ENCODE data around the gene GTF3C4.

GRCh38 chr9:132708239-132708638, 38.0 kb downstream of the GTF3C4 start:
- TF ChIP-seq EZH2 (IDR thresholded peaks at IDR 0.05; ENCODE audit: insufficient read depth, poor library complexity, severe bottlenecking), result no peak
- TF ChIP-seq EZH2phosphoT487 (IDR thresholded peaks at IDR 0.05; ENCODE audit: insufficient read depth, low read depth), result no peak

Measured in GM23248 (cell line).